T-cell (primary cell): ENCODE results near the gene RUFY3. TPM values are rescaled to one million over a fixed set of nuclear protein-coding genes. Genes with fewer than 3 reads are reported as not detected.

Experiments used
- ATAC-seq, 4 experiments: fragments of 200-7000 bp in 3 of 4; fragments of 150-1000 bp in 1 of 4; cut with Tn5 transposase; replicated peaks in 1 of 4; 1 replicate in 3 of 4; 2 replicates in 1 of 4; pipeline ENCODE4 v1.10.0; 2021; ENCODE audit warnings: moderate library complexity in 3 of 4, mild to moderate bottlenecking in 2 of 4, moderate number of reproducible peaks in 1 of 4
- CTCF ChIA-PET, 2 donors: fragments of 300-600 bp; sonication (Branson Sonifier 250); formaldehyde crosslinking; loops; one replicate each; lab custom pipeline; 2022; ENCODE audit warnings: antibody characterized with exemption in 2 of 2; lab: Charles Lee
- POLR2A ChIA-PET, 2 donors: fragments of 300-600 bp; sonication (Branson Sonifier 250); formaldehyde crosslinking; loops; one replicate each; lab custom pipeline; 2022; ENCODE audit warnings: antibody characterized with exemption in 2 of 2; lab: Charles Lee
- DNase-seq, 35 experiments: peaks; one replicate each; pipeline versions ENCODE4 v3.0.0 to v3.0.0-alpha.2; 2013 to 2023
- H3K27ac ChIP-seq: one replicate; pipeline ENCODE4 v1.5.1; 2013; ENCODE audit warnings: low read length
- H3K27me3 ChIP-seq, 2 experiments: replicated peaks in 1 of 2; 1 replicate in 1 of 2; 2 replicates in 1 of 2; pipeline versions ENCODE4 v1.6.1 to v1.7.0; 2013; ENCODE audit warnings: low read length in 1 of 2, mixed read lengths in 1 of 2; ENCODE audit not compliant: control insufficient read depth in 2 of 2, insufficient read depth in 2 of 2; ENCODE audit errors: extremely low read depth in 1 of 2
- H3K36me3 ChIP-seq, 2 donors: 1 replicate in 1 of 2; 2 replicates in 1 of 2; pipeline versions ENCODE4 v1.6.1 to v1.7.0; 2013; ENCODE audit warnings: low read length in 1 of 2; ENCODE audit not compliant: control insufficient read depth in 2 of 2, insufficient read depth in 1 of 2; ENCODE audit errors: extremely low read depth in 1 of 2
- H3K4me1 ChIP-seq, 2 experiments: 1 replicate in 1 of 2; 2 replicates in 1 of 2; pipeline versions ENCODE4 v1.6.1 to v1.7.0; 2013; ENCODE audit warnings: low read length in 2 of 2, mixed read lengths in 1 of 2; ENCODE audit not compliant: insufficient read depth in 2 of 2, control insufficient read depth in 1 of 2; ENCODE audit errors: extremely low read depth in 1 of 2
- H3K4me3 ChIP-seq, 2 donors: 1 replicate in 1 of 2; 2 replicates in 1 of 2; pipeline versions ENCODE4 v1.5.1 to v1.7.0; 2013; ENCODE audit warnings: mild to moderate bottlenecking in 2 of 2, low read length in 1 of 2, moderate library complexity in 1 of 2; ENCODE audit not compliant: control insufficient read depth in 1 of 2; ENCODE audit errors: extremely low read depth in 1 of 2
- H3K9me3 ChIP-seq: 2 replicates; pipeline ENCODE4 v1.7.0; 2013
- H3K27ac Mint-ChIP-seq, 2 donors: one replicate each; pipeline ENCODE4 v1.8.0; 2020 to 2021; ENCODE audit warnings: mild to moderate bottlenecking in 2 of 2, mixed read lengths in 2 of 2
- H3K27me3 Mint-ChIP-seq, 2 donors: one replicate each; pipeline ENCODE4 v1.8.0; 2021 to 2022; ENCODE audit warnings: mixed read lengths in 2 of 2
- H3K36me3 Mint-ChIP-seq: one replicate; pipeline ENCODE4 v1.8.0; 2021; ENCODE audit warnings: mixed read lengths
- H3K4me1 Mint-ChIP-seq, 3 donors: one replicate each; pipeline ENCODE4 v1.8.0; 2020 to 2022; ENCODE audit warnings: mixed read lengths in 3 of 3, mild to moderate bottlenecking in 1 of 3
- H3K4me3 Mint-ChIP-seq, 3 donors: one replicate each; pipeline ENCODE4 v1.8.0; 2020 to 2022; ENCODE audit warnings: mild to moderate bottlenecking in 3 of 3, mixed read lengths in 3 of 3, moderate library complexity in 3 of 3
- H3K9me3 Mint-ChIP-seq, 3 donors: one replicate each; pipeline ENCODE4 v1.8.0; 2020 to 2022; ENCODE audit warnings: mixed read lengths in 3 of 3
- WGBS: methylation state at CpG from one replicate; pipeline ENCODE4 v1.1.5; 2013; ENCODE audit warnings: missing lambda C conversion rate; ENCODE audit not compliant: insufficient coverage; 5-methylcytosine and 5-hydroxymethylcytosine counted together
- total RNA-seq, 35 experiments: library from RNA in 6 of 35; stranded (reverse) in 6 of 35; fragments of 120-200 nt in 1 of 35; gene quantifications; one replicate each; pipeline versions ENCODE4 v1.2.1 to v1.2.4 and lab custom pipeline; 2013 to 2026

RUFY3 gene
- total RNA-seq, 5 donors from 2014 or later (not counting 1 experiment from before 2014, with no cell fraction given), result 29.8 to 34.1 (median 33.3) TPM

DNA sequence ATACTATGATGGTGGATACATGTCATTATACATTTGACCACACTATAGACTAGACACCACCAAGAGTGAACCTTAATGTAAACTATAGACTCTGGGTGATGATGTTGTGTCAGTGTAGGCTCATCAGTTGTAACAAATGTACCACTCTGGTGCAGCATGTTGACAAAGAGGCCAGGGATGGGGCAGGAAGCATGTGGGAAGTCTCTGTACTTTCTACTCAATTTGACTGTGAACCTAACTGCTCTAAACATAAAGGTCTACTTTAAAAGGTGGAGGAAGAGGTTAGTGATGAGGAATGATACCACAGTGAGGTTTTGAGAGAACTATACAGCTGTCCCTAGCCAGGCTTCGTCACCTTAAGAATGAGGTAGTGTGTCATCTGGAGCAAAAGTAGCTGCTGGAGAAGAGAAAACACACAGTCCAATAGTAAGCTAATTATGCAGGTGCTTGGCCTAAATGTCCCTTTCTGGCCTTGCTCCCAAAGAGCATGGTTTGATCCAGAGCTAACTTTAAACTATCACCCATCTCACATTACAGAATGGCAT, 79.6 kb downstream of the RUFY3 start:
- H3K4me3 Mint-ChIP-seq, result peak overlapping the region in 1 of 3 donors; percentile 40
- Histone ChIP-seq H3K4me3 (no peak overlapping the region), H3K4me1 (peaks cover 3 to 18% of the 10 kb centered on the region in 2 experiments), H3K27ac (no peak overlapping the region), H3K9me3 (no peaks in the 10 kb centered on the region), H3K27me3 (no peaks in the 10 kb centered on the region), H3K36me3 (no peaks in the 10 kb centered on the region)
- ChIA-PET CTCF (interaction anchor here in 1 of 2 donors (0.5 kb wide), 1 partner anchor 208 kb away, joined by 3 read pairs; no protein-coding TSS in a partner anchor), POLR2A (no interaction called here)
- peak in 1 of 35 experiments; percentile 29 for DNase-seq
- peaks cover 16 to 20% (median 19%) of the 10 kb centered on the region in 3 donors for H3K4me1 Mint-ChIP-seq
- H3K36me3 Mint-ChIP-seq, result peaks cover 10% of the 10 kb centered on the region
- H3K9me3 Mint-ChIP-seq, result no peaks in the 10 kb centered on the region
- no peaks in the 10 kb centered on the region for H3K27me3 Mint-ChIP-seq
- ATAC-seq, result peak; percentile 48 to 91 (median 56)
- WGBS, result no CpG with 5 or more reads among the region's 1 CpG
- H3K27ac Mint-ChIP-seq, result peak overlapping the region; percentile 71 to 74

- peaks cover 3 to 18% of the 10 kb centered on the region in 2 experiments for H3K4me1 ChIP-seq
- no peak overlapping the region for H3K27ac ChIP-seq
- no peak overlapping the region for H3K4me3 ChIP-seq
- Mint-ChIP-seq H3K36me3 (peaks cover 6% of the 10 kb centered on the region), H3K4me3 (no peak overlapping the region), H3K27me3 (no peaks in the 10 kb centered on the region), H3K27ac (no peak overlapping the region), H3K4me1 (peaks cover 16 to 20% (median 19%) of the 10 kb centered on the region in 3 donors), H3K9me3 (no peaks in the 10 kb centered on the region)
- no peaks in the 10 kb centered on the region for H3K36me3 ChIP-seq
- 87% methylated on average over 2 of the region's 5 CpGs for WGBS
- H3K9me3 ChIP-seq, result no peaks in the 10 kb centered on the region
- DNase-seq, result peak in 1 of 35 experiments; percentile 8
- CTCF ChIA-PET, result interaction anchor here in 1 of 2 donors (1.2 kb wide), 1 partner anchor 97 kb away, joined by 3 read pairs; no protein-coding TSS in a partner anchor
- peak in 3 of 4 experiments; percentile 52 to 67 (median 58) for ATAC-seq
- no peaks in the 10 kb centered on the region for H3K27me3 ChIP-seq
- POLR2A ChIA-PET, result interaction anchor here (0.6 to 0.8 kb wide), 2 partner anchors 12 to 1092 kb away, joined by 4 read pairs; no protein-coding TSS in a partner anchor
These were observed 81.3 kb downstream of the RUFY3 start for GRCh38 chr4:70802928-70803580.

- Histone ChIP-seq H3K4me1 (peaks cover 1 to 3% of the 10 kb centered on the region in 2 experiments), H3K9me3 (no peaks in the 10 kb centered on the region), H3K36me3 (no peaks in the 10 kb centered on the region), H3K27me3 (no peaks in the 10 kb centered on the region), H3K4me3 (no peak overlapping the region), H3K27ac (no peak overlapping the region)
- DNase-seq (no peak), ATAC-seq (no peak)
- Mint-ChIP-seq H3K4me3 (no peak overlapping the region), H3K36me3 (peaks cover 8% of the 10 kb centered on the region), H3K27me3 (no peaks in the 10 kb centered on the region), H3K4me1 (peaks cover 0 to under 1% (median under 1%) of the 10 kb centered on the region in 3 donors), H3K27ac (no peak overlapping the region), H3K9me3 (no peaks in the 10 kb centered on the region)
- CTCF ChIA-PET, result interaction anchor here in 1 of 2 donors (0.7 kb wide), 1 partner anchor 140 kb away, joined by 4 read pairs; no protein-coding TSS in a partner anchor
- POLR2A ChIA-PET, result no interaction called here
- no CpG with 5 or more reads among the region's 1 CpG for WGBS
These were observed 86.4 kb downstream of the RUFY3 start for GRCh38 chr4:70808151-70808550.

DNA sequence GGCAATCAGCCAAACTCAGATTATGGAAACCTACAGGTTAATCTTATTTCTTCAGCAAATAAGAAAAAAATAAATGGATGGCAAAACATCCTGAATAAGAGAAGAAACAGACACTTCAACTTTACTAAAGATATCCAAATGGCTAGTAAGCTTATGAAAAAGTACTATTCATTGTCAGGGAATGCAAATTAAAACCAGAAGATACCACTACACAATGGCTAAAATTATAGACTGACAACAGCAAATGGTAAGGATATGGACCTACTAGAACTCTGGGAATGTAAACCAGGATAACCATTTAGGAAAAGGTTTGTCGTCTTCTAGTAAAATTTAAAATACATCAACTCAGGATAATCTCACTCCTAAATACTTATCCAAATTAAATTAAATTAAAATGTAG, 93.6 kb downstream of the RUFY3 start:
- no peaks in the 10 kb centered on the region for H3K9me3 ChIP-seq
- H3K4me1 ChIP-seq, result no peaks in the 10 kb centered on the region
- CTCF ChIA-PET, result no interaction called here
- WGBS, result no CpG with 5 or more reads among the region's 1 CpG
- POLR2A ChIA-PET, result no interaction called here
- no peaks in the 10 kb centered on the region for H3K27me3 ChIP-seq
- peaks cover 0 to 20% of the 10 kb centered on the region in 2 donors for H3K36me3 ChIP-seq
- H3K4me3 Mint-ChIP-seq, result no peak overlapping the region
- H3K27me3 Mint-ChIP-seq, result no peaks in the 10 kb centered on the region
- no peak for DNase-seq
- H3K36me3 Mint-ChIP-seq, result peaks cover 29% of the 10 kb centered on the region
- H3K9me3 Mint-ChIP-seq, result no peaks in the 10 kb centered on the region
- H3K4me3 ChIP-seq, result no peak overlapping the region
- no peak for ATAC-seq
- no peak overlapping the region for H3K27ac ChIP-seq
- no peak overlapping the region for H3K27ac Mint-ChIP-seq
- peaks cover 11 to 14% (median 13%) of the 10 kb centered on the region in 3 donors for H3K4me1 Mint-ChIP-seq

DNA sequence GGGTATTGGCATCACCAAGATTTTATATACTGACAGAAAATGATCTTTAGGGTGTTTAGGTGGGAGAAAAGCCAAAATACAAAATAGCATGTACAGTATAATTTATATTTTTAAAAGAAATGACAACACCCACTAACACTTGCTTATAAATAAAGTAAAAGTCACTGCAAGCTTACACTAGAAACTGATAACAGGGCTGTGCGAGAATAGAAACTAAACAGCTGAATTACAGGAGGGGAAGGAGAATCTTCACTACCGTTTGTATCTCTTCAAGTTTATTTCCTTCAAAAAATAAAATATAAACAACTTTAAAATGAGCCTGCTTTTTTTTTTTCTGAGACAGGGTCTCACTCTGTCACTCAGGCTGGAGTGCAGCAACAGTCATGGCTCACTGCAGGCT, 95.1 kb downstream of the RUFY3 start:
- peak overlapping the region in 1 of 2 donors; percentile 74 for H3K27ac Mint-ChIP-seq
- Histone ChIP-seq H3K4me1 (no peaks in the 10 kb centered on the region), H3K27ac (no peak overlapping the region), H3K9me3 (no peaks in the 10 kb centered on the region), H3K4me3 (no peak overlapping the region), H3K27me3 (no peaks in the 10 kb centered on the region), H3K36me3 (peaks cover 0 to 28% of the 10 kb centered on the region in 2 donors)
- peaks cover 33% of the 10 kb centered on the region for H3K36me3 Mint-ChIP-seq
- DNase-seq (no peak), ATAC-seq (no peak)
- ChIA-PET CTCF (interaction anchor here in 1 of 2 donors (0.6 to 0.7 kb wide), 2 partner anchors 16 to 81 kb away, joined by 4 read pairs; no protein-coding TSS in a partner anchor), POLR2A (no interaction called here)
- no CpG with 5 or more reads among the region's 2 CpGs for WGBS
- no peak overlapping the region for H3K4me3 Mint-ChIP-seq
- no peaks in the 10 kb centered on the region for H3K9me3 Mint-ChIP-seq
- H3K27me3 Mint-ChIP-seq, result no peaks in the 10 kb centered on the region
- peaks cover 11 to 14% (median 13%) of the 10 kb centered on the region in 3 donors for H3K4me1 Mint-ChIP-seq

DNA sequence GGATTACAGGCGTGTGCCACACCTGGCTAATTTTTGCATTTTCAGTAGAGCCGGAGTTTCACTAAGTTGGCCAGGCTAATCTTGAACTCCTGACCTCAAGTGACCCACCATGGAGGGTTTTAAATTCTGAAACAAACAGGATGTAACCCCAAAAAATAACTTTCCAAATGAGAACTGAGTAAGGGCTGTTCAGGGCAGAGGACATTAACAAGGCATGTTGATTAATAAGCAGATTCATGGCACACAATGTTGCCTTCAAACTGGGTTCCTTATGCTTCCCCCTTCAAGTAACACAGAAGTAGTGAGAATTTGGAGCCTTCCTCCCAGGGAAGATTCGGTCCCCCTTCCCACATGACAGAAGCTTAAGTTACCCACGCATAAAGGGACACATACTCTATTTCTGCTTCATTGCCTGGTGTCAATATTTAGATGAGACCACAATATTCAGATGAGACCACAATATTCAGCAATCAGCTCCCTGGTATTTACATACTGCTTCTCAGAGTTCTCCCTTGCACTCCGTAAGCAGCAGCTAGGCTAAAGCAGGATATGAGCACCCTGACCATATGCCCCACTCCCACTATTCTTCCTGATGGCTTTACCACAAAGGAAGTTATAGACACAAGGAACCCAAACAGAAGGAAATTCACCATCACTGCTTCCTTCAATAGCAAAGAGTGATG, 96.5 kb downstream of the RUFY3 start:
- Histone ChIP-seq H3K4me1 (no peaks in the 10 kb centered on the region), H3K4me3 (no peak overlapping the region), H3K27me3 (no peaks in the 10 kb centered on the region), H3K36me3 (peaks cover 0 to 40% of the 10 kb centered on the region in 2 donors), H3K9me3 (no peaks in the 10 kb centered on the region), H3K27ac (no peak overlapping the region)
- ChIA-PET CTCF (interaction anchor here in 1 of 2 donors (0.6 kb wide), 1 partner anchor 78 kb away, joined by 15 read pairs; no protein-coding TSS in a partner anchor), POLR2A (interaction anchor here in 1 of 2 donors (0.6 kb wide), 1 partner anchor 18 kb away, joined by 3 read pairs; no protein-coding TSS in a partner anchor)
- Mint-ChIP-seq H3K4me3 (no peak overlapping the region), H3K4me1 (peaks cover 11 to 14% (median 13%) of the 10 kb centered on the region in 3 donors), H3K27me3 (no peaks in the 10 kb centered on the region), H3K36me3 (peaks cover 37% of the 10 kb centered on the region), H3K27ac (peak overlapping the region in 1 of 2 donors; percentile 18), H3K9me3 (no peaks in the 10 kb centered on the region)
- WGBS, result 64% methylated on average over 5 of the region's 5 CpGs
- ATAC-seq, result no peak
- no peak for DNase-seq
